ENCODE data around the gene ARF6. TPM values are rescaled to one million over a fixed set of nuclear protein-coding genes. Genes with fewer than 3 reads are reported as not detected.
A peak's percentile ranks its signal among the peaks of the same experiment; 100 is the strongest.

Gene ARF6
- total and polyA plus RNA-seq, 9 of the 15 experiments (the other 6 are each of a cell fraction or from before 2014, with no cell fraction given), result 15.3 to 35.2 (median 24.9) TPM

DNA sequence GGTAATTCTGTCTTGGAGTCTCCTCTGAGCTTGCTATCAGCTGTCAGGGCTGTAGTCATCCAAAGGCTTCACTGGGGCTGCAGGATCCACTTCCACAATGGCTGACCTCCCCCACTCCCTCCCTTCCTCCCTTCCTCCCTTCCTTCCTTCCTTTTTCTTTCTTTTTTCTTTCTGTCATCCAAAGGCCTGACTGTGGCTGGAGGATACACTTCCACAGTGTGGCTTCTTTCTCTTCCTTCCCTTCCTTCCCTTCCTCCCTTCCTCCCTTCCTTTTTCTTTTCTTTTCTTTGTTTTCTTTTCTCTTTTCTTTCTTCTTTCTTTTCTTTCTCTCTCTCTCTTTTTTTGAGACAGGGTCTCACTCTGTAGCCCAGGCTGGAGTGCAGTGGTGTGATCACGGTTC, 30.6 kb downstream of the ARF6 start:
- CTCF ChIA-PET (ENCODE audit: low intra/inter-chr PET ratio), result no interaction called here
- Histone ChIP-seq H3K79me2 (ENCODE audit: control insufficient read depth, insufficient read depth, low read length) (no peaks in the 10 kb centered on the region), H3K36me3 (ENCODE audit: control insufficient read depth, insufficient read depth, low read length) (no peaks in the 10 kb centered on the region), H4K20me1 (replicated peaks; ENCODE audit: control insufficient read depth, insufficient read depth, low read length) (no peaks in the 10 kb centered on the region), H3K9ac (ENCODE audit: insufficient read depth in 1 of 2, low read depth in 2 of 2, low read length in 2 of 2) (no peak overlapping the region), H3K27me3 (ENCODE audit: control insufficient read depth in 2 of 2, insufficient read depth in 2 of 2, low read length in 2 of 2) (no peaks in the 10 kb centered on the region), H3K4me2 (ENCODE audit: insufficient read depth, low read length) (no peak overlapping the region), H3K9me3 (replicated peaks; ENCODE audit: control insufficient read depth, insufficient read depth, low read depth, low read length) (no peaks in the 10 kb centered on the region), H3K27ac (ENCODE audit: extremely low read depth, low read depth, low read length) (no peak overlapping the region), H2AFZ (ENCODE audit: low read depth, low read length) (peak overlapping the region; percentile 45; the same call in 1 of the 2 replicates), H3K4me1 (replicated peaks in 1 of 2; ENCODE audit: control insufficient read depth in 2 of 2, insufficient read depth in 2 of 2, low read length in 2 of 2) (no peaks in the 10 kb centered on the region), H3K9me1 (ENCODE audit: control insufficient read depth, insufficient read depth, low read length) (no peaks in the 10 kb centered on the region), H3K4me3 (no peak overlapping the region)
- in situ Hi-C loops (cut with MboI), result no loop called here
- no peak for DNase-seq (ENCODE audit: extremely low read depth in 1 of 4, low spot score in 3 of 4)
- ATAC-seq, result peak; percentile 60
- POLR2A ChIA-PET, result interaction anchor here (0.6 to 1.3 kb wide), 2 partner anchors 17 to 1226 kb away, joined by 3 read pairs; no protein-coding TSS in a partner anchor
- intact Hi-C loops (cut with micrococcal nuclease), result no loop called here
- TF ChIP-seq YY1 (IDR thresholded peaks at IDR 0.05; ENCODE audit: borderline replicate concordance in 1 of 3, control insufficient read depth in 1 of 3, extremely low read depth in 1 of 3, insufficient read depth in 3 of 3, insufficient read length in 1 of 3, insufficient replicate concordance in 2 of 3, low read depth in 1 of 3, low read length in 2 of 3) (peak in 1 of 3 experiments; percentile 40), ZNF57 (CRISPR knock-in tag; IDR thresholded peaks at IDR 0.05) (no peak), MTA1 (IDR thresholded peaks at IDR 0.05; ENCODE audit: borderline replicate concordance) (peak; percentile 75; the same call in 1 of the 2 replicates)
- no TSS peak for BruUV-seq (replicated peaks)
- no CpG with 5 or more reads among the region's 1 CpG for WGBS (ENCODE audit: insufficient coverage, low coverage, missing lambda C conversion rate)
- no peak for FAIRE-seq

DNA sequence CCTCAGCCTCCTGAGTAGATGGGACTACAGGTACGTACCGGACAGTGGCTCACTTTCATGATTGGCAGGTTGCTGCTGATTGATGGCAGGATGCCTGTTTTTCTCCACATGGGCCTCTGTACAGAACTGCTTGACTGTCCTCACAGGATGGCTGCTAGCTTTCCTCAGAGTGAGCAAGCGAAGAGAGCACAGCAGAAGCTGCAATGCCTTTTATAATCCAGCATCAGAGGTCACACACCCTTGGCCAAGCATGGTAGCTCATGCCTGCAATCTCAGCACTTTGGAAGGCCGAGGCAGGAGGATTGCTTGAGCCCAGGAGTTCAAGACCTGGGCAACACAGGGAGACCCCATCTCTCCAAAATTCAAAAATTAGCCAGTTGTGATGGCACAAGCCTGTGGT, 31.0 kb downstream of the ARF6 start:
- Histone ChIP-seq H3K9ac (ENCODE audit: insufficient read depth in 1 of 2, low read depth in 2 of 2, low read length in 2 of 2) (no peak overlapping the region), H3K9me1 (ENCODE audit: control insufficient read depth, insufficient read depth, low read length) (no peaks in the 10 kb centered on the region), H3K36me3 (ENCODE audit: control insufficient read depth, insufficient read depth, low read length) (no peaks in the 10 kb centered on the region), H2AFZ (ENCODE audit: low read depth, low read length) (peak overlapping the region; percentile 45; the same call in 1 of the 2 replicates), H3K27me3 (ENCODE audit: control insufficient read depth in 2 of 2, insufficient read depth in 2 of 2, low read length in 2 of 2) (no peaks in the 10 kb centered on the region), H3K27ac (ENCODE audit: extremely low read depth, low read depth, low read length) (no peak overlapping the region), H3K9me3 (replicated peaks; ENCODE audit: control insufficient read depth, insufficient read depth, low read depth, low read length) (no peaks in the 10 kb centered on the region), H3K79me2 (ENCODE audit: control insufficient read depth, insufficient read depth, low read length) (no peaks in the 10 kb centered on the region), H4K20me1 (replicated peaks; ENCODE audit: control insufficient read depth, insufficient read depth, low read length) (no peaks in the 10 kb centered on the region), H3K4me2 (ENCODE audit: insufficient read depth, low read length) (no peak overlapping the region), H3K4me1 (replicated peaks in 1 of 2; ENCODE audit: control insufficient read depth in 2 of 2, insufficient read depth in 2 of 2, low read length in 2 of 2) (no peaks in the 10 kb centered on the region), H3K4me3 (no peak overlapping the region)
- intact Hi-C loops (cut with micrococcal nuclease) (no loop called here), in situ Hi-C loops (cut with MboI) (no loop called here)
- whole genome bisulfite sequencing (ENCODE audit: insufficient coverage, low coverage, missing lambda C conversion rate), result 46% methylated on average over 4 of the region's 4 CpGs
- no TSS peak for BruUV-seq (replicated peaks)
- TF ChIP-seq ZNF184 (CRISPR knock-in tag; IDR thresholded peaks at IDR 0.05) (no peak), ZNF217 (CRISPR knock-in tag; IDR thresholded peaks at IDR 0.05) (no peak), ZNF239 (CRISPR knock-in tag; IDR thresholded peaks at IDR 0.05) (no peak), SRF (CRISPR knock-in tag; IDR thresholded peaks at IDR 0.05) (no peak), MEIS2 (IDR thresholded peaks at IDR 0.05; ENCODE audit: partially characterized antibody) (peak; percentile 26), LCOR (CRISPR knock-in tag; IDR thresholded peaks at IDR 0.05) (no peak), HDAC2 (IDR thresholded peaks at IDR 0.05) (no peak)
- TF ChIP-seq, protein P1, sequence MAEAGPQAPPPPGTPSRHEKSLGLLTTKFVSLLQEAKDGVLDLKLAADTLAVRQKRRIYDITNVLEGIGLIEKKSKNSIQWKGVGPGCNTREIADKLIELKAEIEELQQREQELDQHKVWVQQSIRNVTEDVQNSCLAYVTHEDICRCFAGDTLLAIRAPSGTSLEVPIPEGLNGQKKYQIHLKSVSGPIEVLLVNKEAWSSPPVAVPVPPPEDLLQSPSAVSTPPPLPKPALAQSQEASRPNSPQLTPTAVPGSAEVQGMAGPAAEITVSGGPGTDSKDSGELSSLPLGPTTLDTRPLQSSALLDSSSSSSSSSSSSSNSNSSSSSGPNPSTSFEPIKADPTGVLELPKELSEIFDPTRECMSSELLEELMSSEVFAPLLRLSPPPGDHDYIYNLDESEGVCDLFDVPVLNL (CRISPR knock-in tag; IDR thresholded peaks at IDR 0.05; ENCODE audit: low read depth), result no peak
- TF ChIP-seq, protein P2, sequence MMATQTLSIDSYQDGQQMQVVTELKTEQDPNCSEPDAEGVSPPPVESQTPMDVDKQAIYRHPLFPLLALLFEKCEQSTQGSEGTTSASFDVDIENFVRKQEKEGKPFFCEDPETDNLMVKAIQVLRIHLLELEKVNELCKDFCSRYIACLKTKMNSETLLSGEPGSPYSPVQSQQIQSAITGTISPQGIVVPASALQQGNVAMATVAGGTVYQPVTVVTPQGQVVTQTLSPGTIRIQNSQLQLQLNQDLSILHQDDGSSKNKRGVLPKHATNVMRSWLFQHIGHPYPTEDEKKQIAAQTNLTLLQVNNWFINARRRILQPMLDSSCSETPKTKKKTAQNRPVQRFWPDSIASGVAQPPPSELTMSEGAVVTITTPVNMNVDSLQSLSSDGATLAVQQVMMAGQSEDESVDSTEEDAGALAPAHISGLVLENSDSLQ (IDR thresholded peaks at IDR 0.05), result peak; percentile 65
- no peak for FAIRE-seq
- no peak; the same call in 2 of the 3 replicates for ATAC-seq
- CTCF ChIA-PET (ENCODE audit: low intra/inter-chr PET ratio), result no interaction called here
- no peak for DNase-seq (ENCODE audit: extremely low read depth in 1 of 4, low spot score in 3 of 4)
- POLR2A ChIA-PET, result interaction anchor here (1.3 kb wide), 1 partner anchor 17 kb away, joined by 3 read pairs; no protein-coding TSS in a partner anchor

Measured in K562 (cell line).